ENCODE measurements around the gene B4GALT6.

GRCh38 chr18:31664101-31664500 lies 20.3 kb downstream of the B4GALT6 start:
- TF ChIP-seq POLR2AphosphoS5 (IDR thresholded peaks at IDR 0.05; ENCODE audit: low read depth, low read length): no peak
- TF ChIP-seq CTCF (IDR thresholded peaks at IDR 0.05; ENCODE audit: control extremely low read depth in 1 of 3, insufficient read depth in 1 of 3, low read depth in 1 of 3, low read length in 3 of 3): no peak
- no peak for TF ChIP-seq EZH2 (IDR thresholded peaks at IDR 0.05; ENCODE audit: low read depth, low read length, severe bottlenecking)
- no peak for TF ChIP-seq SP4 (IDR thresholded peaks at IDR 0.05; ENCODE audit: low read length)
- no peak for TF ChIP-seq RAD21 (IDR thresholded peaks at IDR 0.05 in 1 of 2, conservative IDR thresholded peaks at IDR 0.05 in 1 of 2; ENCODE audit: low read depth in 2 of 2, low read length in 2 of 2)
- no peak for TF ChIP-seq SIX5 (IDR thresholded peaks at IDR 0.05; ENCODE audit: low read depth, low read length)
- no peak for TF ChIP-seq RNF2 (IDR thresholded peaks at IDR 0.05; ENCODE audit: borderline replicate concordance, low read depth, low read length, missing control alignments, poor library complexity, severe bottlenecking)
- TF ChIP-seq CHD2 (IDR thresholded peaks at IDR 0.05; ENCODE audit: low read length): no peak
- TF ChIP-seq EP300 (IDR thresholded peaks at IDR 0.05; ENCODE audit: borderline replicate concordance in 1 of 2, low read depth in 2 of 2, low read length in 2 of 2): no peak

Data from H1 (cell line).